Astrocyte (in vitro differentiated cells and primary cell): ENCODE data around the gene FAM117A. TPM values are rescaled to one million over a fixed set of nuclear protein-coding genes. Genes with fewer than 3 reads are reported as not detected.

Source experiments
- DNase-seq: peaks from one replicate; pipeline ENCODE4 v3.0.0-alpha.2; 2010; ENCODE audit warnings: low read depth
- FAIRE-seq: peaks from 2 replicates; lab custom pipeline; 2011; peaks lifted over from hg19 to GRCh38; lab: Jason Lieb, UNC
- H2AFZ ChIP-seq: 2 replicates; pipeline ENCODE4 v1.6.0; 2012; ENCODE audit warnings: low read depth, low read length, inconsistent platforms
- H3K27ac ChIP-seq: 2 replicates; pipeline ENCODE4 v1.5.1; 2011; ENCODE audit warnings: low read depth, low read length, inconsistent platforms
- H3K27me3 ChIP-seq: 2 replicates; pipeline ENCODE4 v1.6.0; 2011; ENCODE audit warnings: low read length, inconsistent platforms; ENCODE audit not compliant: insufficient read depth
- H3K36me3 ChIP-seq: 2 replicates; pipeline ENCODE4 v1.5.1; 2011; ENCODE audit warnings: low read length, inconsistent platforms; ENCODE audit not compliant: insufficient read depth
- H3K4me1 ChIP-seq: 2 replicates; pipeline ENCODE4 v1.5.1; 2011; ENCODE audit warnings: low read length, inconsistent platforms; ENCODE audit not compliant: insufficient read depth
- H3K4me2 ChIP-seq: 2 replicates; pipeline ENCODE4 v1.6.0; 2012; ENCODE audit warnings: low read length, inconsistent platforms
- H3K4me3 ChIP-seq: 2 replicates; pipeline ENCODE4 v1.5.1; 2011; ENCODE audit warnings: low read depth, mild to moderate bottlenecking, low read length, inconsistent platforms; ENCODE audit not compliant: insufficient read depth
- H3K79me2 ChIP-seq: 2 replicates; pipeline ENCODE4 v1.6.0; 2012; ENCODE audit warnings: mild to moderate bottlenecking, low read length, inconsistent platforms; ENCODE audit not compliant: insufficient read depth
- H3K9ac ChIP-seq: 2 replicates; pipeline ENCODE4 v1.6.0; 2012; ENCODE audit warnings: mild to moderate bottlenecking, low read length, inconsistent platforms
- H3K9me3 ChIP-seq: 2 replicates; pipeline ENCODE4 v1.5.1; 2012; ENCODE audit warnings: low read depth, mild to moderate bottlenecking, low read length, inconsistent platforms; ENCODE audit not compliant: insufficient read depth
- H4K20me1 ChIP-seq: 2 replicates; pipeline ENCODE4 v1.6.0; 2012; ENCODE audit warnings: low read length, inconsistent platforms; ENCODE audit not compliant: insufficient read depth
- H3K27ac Mint-ChIP-seq: one replicate; pipeline ENCODE4 v1.8.0; 2021; ENCODE audit warnings: mild to moderate bottlenecking, mixed read lengths; ENCODE audit not compliant: unreplicated experiment
- H3K27me3 Mint-ChIP-seq: one replicate; pipeline ENCODE4 v1.8.0; 2021; ENCODE audit warnings: low read depth, mixed read lengths; ENCODE audit not compliant: unreplicated experiment
- H3K36me3 Mint-ChIP-seq: one replicate; pipeline ENCODE4 v1.8.0; 2021; ENCODE audit warnings: low read depth, mixed read lengths; ENCODE audit not compliant: unreplicated experiment
- H3K4me1 Mint-ChIP-seq: one replicate; pipeline ENCODE4 v1.8.0; 2021; ENCODE audit warnings: low read depth, mixed read lengths; ENCODE audit not compliant: unreplicated experiment
- H3K4me3 Mint-ChIP-seq: one replicate; pipeline ENCODE4 v1.8.0; 2021; ENCODE audit warnings: mild to moderate bottlenecking, moderate library complexity, mixed read lengths; ENCODE audit not compliant: unreplicated experiment
- H3K9me3 Mint-ChIP-seq: one replicate; pipeline ENCODE4 v1.8.0; 2021; ENCODE audit warnings: mild to moderate bottlenecking, mixed read lengths; ENCODE audit not compliant: unreplicated experiment
- EZH2 ChIP-seq: IDR thresholded peaks from 2 replicates; pipeline ENCODE4 v1.6.1; 2012; ENCODE audit warnings: mild to moderate bottlenecking, low read length, inconsistent platforms; ENCODE audit not compliant: insufficient read depth
- total RNA-seq: library from RNA; stranded (reverse); gene quantifications from 2 replicates; pipeline ENCODE4 v1.2.1, GENCODE V29; 2021
- TF ChIP-seq, protein P1 (sequence below): IDR thresholded peaks from 2 replicates; pipeline ENCODE4 v1.5.1; 2011; ENCODE audit warnings: low read depth, mild to moderate bottlenecking, inconsistent platforms, low read length, moderate library complexity; ENCODE audit not compliant: insufficient read depth

FAM117A gene
- total RNA-seq, 1 donor from 2014 or later = 8.0 TPM

DNA sequence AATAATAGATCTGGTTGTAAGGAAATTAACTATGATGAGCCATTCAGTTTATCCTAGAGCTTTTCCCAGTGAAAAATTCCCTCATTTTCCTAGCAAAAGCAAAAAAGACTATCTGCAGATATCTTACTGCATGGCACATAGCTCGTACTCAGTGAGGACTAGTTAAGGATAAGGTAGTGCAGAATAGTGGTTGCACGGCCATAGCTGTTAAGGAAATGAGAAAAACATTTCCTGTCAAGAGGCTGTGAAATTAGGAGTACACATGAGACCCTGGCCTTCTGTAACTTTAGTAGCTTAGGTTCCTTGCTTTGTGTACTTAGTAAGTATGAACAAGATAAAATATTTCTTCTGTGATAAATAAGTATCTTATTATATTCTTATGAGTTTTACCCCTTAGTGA, 34.8 kb upstream of the FAM117A start:
- Histone ChIP-seq H3K27ac (no peak overlapping the region), H3K4me2 (no peak overlapping the region), H3K9ac (no peak overlapping the region), H3K4me1 (no peaks in the 10 kb centered on the region), H3K27me3 (no peaks in the 10 kb centered on the region), H3K4me3 (no peak overlapping the region), H3K79me2 (peaks cover 79% of the 10 kb centered on the region), H3K9me3 (no peaks in the 10 kb centered on the region), H2AFZ (no peak overlapping the region), H4K20me1 (peaks cover 37% of the 10 kb centered on the region), H3K36me3 (peaks cover 43% of the 10 kb centered on the region)
- Mint-ChIP-seq H3K9me3 (no peaks in the 10 kb centered on the region), H3K27ac (no peak overlapping the region), H3K4me1 (peaks cover 10% of the 10 kb centered on the region), H3K27me3 (no peaks in the 10 kb centered on the region), H3K36me3 (peaks cover 22% of the 10 kb centered on the region), H3K4me3 (no peak overlapping the region)
- no peak for FAIRE-seq
- TF ChIP-seq, protein P1, sequence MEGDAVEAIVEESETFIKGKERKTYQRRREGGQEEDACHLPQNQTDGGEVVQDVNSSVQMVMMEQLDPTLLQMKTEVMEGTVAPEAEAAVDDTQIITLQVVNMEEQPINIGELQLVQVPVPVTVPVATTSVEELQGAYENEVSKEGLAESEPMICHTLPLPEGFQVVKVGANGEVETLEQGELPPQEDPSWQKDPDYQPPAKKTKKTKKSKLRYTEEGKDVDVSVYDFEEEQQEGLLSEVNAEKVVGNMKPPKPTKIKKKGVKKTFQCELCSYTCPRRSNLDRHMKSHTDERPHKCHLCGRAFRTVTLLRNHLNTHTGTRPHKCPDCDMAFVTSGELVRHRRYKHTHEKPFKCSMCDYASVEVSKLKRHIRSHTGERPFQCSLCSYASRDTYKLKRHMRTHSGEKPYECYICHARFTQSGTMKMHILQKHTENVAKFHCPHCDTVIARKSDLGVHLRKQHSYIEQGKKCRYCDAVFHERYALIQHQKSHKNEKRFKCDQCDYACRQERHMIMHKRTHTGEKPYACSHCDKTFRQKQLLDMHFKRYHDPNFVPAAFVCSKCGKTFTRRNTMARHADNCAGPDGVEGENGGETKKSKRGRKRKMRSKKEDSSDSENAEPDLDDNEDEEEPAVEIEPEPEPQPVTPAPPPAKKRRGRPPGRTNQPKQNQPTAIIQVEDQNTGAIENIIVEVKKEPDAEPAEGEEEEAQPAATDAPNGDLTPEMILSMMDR = no peak
- no peak for TF ChIP-seq EZH2
- DNase-seq = no peak

DNA sequence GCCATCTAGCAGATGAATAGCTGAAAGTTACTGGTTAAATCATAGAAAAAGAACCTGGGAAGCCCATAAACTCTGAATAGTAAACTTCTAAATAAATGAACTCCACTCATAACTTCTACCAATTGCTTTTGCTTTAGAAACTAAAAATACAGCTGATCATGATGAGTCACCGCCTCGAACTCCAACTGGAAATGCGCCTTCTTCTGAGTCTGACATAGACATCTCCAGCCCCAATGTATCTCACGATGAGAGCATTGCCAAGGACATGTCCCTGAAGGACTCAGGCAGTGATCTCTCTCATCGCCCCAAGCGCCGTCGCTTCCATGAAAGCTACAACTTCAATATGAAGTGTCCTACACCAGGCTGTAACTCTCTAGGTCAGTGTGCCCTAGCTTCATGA, 34.3 kb upstream of the FAM117A start:
- peaks cover 45% of the 10 kb centered on the region for H3K36me3 ChIP-seq
- peak overlapping the region; percentile 28 for H3K27ac Mint-ChIP-seq
- no peak for TF ChIP-seq EZH2
- TF ChIP-seq, protein P1 = no peak
- no peak overlapping the region for H3K4me3 Mint-ChIP-seq
- peaks cover 39% of the 10 kb centered on the region for H4K20me1 ChIP-seq
- H3K79me2 ChIP-seq = peaks cover 83% of the 10 kb centered on the region
- FAIRE-seq = no peak
- H3K9ac ChIP-seq = no peak overlapping the region
- no peak for DNase-seq
- no peaks in the 10 kb centered on the region for H3K9me3 ChIP-seq
- H3K4me2 ChIP-seq = no peak overlapping the region
- no peak overlapping the region for H3K27ac ChIP-seq
- no peak overlapping the region for H3K4me3 ChIP-seq
- H3K27me3 Mint-ChIP-seq = no peaks in the 10 kb centered on the region
- H3K4me1 ChIP-seq = no peaks in the 10 kb centered on the region
- H3K4me1 Mint-ChIP-seq = peaks cover 10% of the 10 kb centered on the region
- no peaks in the 10 kb centered on the region for H3K9me3 Mint-ChIP-seq
- no peak overlapping the region for H2AFZ ChIP-seq
- H3K27me3 ChIP-seq = no peaks in the 10 kb centered on the region
- peaks cover 23% of the 10 kb centered on the region for H3K36me3 Mint-ChIP-seq

DNA sequence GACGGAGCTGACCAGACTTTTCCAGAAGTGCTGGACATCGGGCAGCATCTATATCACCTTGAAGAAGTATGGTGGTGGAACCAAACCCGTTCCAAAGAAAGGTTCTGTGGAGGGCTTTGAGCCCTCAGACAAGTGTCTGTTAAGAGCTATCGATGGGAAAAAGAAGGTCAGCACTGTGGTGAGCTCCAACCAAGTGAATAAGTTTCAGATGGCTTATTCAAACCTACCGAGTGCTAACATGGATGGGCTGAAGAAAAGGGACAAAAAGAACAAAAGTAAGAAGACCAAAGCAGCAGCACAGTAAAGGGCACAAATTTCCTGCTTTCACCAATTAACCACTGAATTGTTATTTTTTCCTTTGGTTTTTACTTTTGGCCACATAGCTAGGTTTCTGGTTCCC, 31.4 kb upstream of the FAM117A start:
- Histone ChIP-seq H4K20me1 (peaks cover 52% of the 10 kb centered on the region), H3K4me3 (no peak overlapping the region), H3K9ac (no peak overlapping the region), H2AFZ (no peak overlapping the region), H3K4me2 (no peak overlapping the region), H3K79me2 (peaks cover 87% of the 10 kb centered on the region), H3K4me1 (peaks cover 5% of the 10 kb centered on the region), H3K36me3 (peaks cover 50% of the 10 kb centered on the region), H3K27ac (no peak overlapping the region), H3K27me3 (no peaks in the 10 kb centered on the region), H3K9me3 (no peaks in the 10 kb centered on the region)
- H3K27me3 Mint-ChIP-seq = no peaks in the 10 kb centered on the region
- TF ChIP-seq EZH2 = no peak
- TF ChIP-seq, protein P1 = no peak
- H3K4me1 Mint-ChIP-seq = peaks cover 20% of the 10 kb centered on the region
- FAIRE-seq = no peak
- no peak for DNase-seq
- H3K9me3 Mint-ChIP-seq = no peaks in the 10 kb centered on the region
- peaks cover 17% of the 10 kb centered on the region for H3K36me3 Mint-ChIP-seq
- H3K27ac Mint-ChIP-seq = no peak overlapping the region
- H3K4me3 Mint-ChIP-seq = no peak overlapping the region
